Mesendoderm (in vitro differentiated cells): Measurements from ENCODE around the gene PRND.
"Not testable (repeated sequence)": the region's sequence is repeated elsewhere in the genome, so short reads cannot be mapped to it uniquely, and the experiment has no call there.

Experiments
- DNase-seq: peaks from one replicate; pipeline ENCODE4 v3.0.0; 2013
- H2AK5ac ChIP-seq: 2 replicates; pipeline ENCODE4 v1.6.1; 2013; ENCODE audit warnings: low read length, inconsistent platforms
- H2BK120ac ChIP-seq: 2 replicates; pipeline ENCODE4 v1.6.1; 2013; ENCODE audit warnings: low read depth, mild to moderate bottlenecking, low read length, moderate library complexity, mixed read lengths
- H2BK15ac ChIP-seq: replicated peaks from 2 replicates; pipeline ENCODE4 v1.6.1; 2013; ENCODE audit warnings: low read depth, mild to moderate bottlenecking, moderate library complexity
- H2BK5ac ChIP-seq: 2 replicates; pipeline ENCODE4 v1.6.1; 2013; ENCODE audit warnings: low read length, inconsistent platforms
- H3K18ac ChIP-seq: 2 replicates; pipeline ENCODE4 v1.6.1; 2013; ENCODE audit warnings: mild to moderate bottlenecking, low read length, mixed read lengths
- H3K23ac ChIP-seq: one replicate; pipeline ENCODE4 v1.6.1; 2013; ENCODE audit warnings: low read length
- H3K27ac ChIP-seq: 2 replicates; pipeline ENCODE4 v1.5.1; 2013; ENCODE audit warnings: low read depth, mild to moderate bottlenecking, inconsistent platforms, low read length, moderate library complexity
- H3K27me3 ChIP-seq: 2 replicates; pipeline ENCODE4 v1.6.1; 2013; ENCODE audit warnings: low read length, control low read depth, mild to moderate bottlenecking, inconsistent platforms; ENCODE audit not compliant: insufficient read depth, poor library complexity
- H3K36me3 ChIP-seq: 2 replicates; pipeline ENCODE4 v1.6.1; 2013; ENCODE audit warnings: low read length, inconsistent platforms; ENCODE audit not compliant: control insufficient read depth, insufficient read depth
- H3K4ac ChIP-seq: one replicate; pipeline ENCODE4 v1.6.1; 2013; ENCODE audit warnings: low read depth, mild to moderate bottlenecking, low read length, moderate library complexity
- H3K4me1 ChIP-seq: 2 replicates; pipeline ENCODE4 v1.6.1; 2013; ENCODE audit warnings: low read depth, low read length, inconsistent platforms; ENCODE audit not compliant: control insufficient read depth
- H3K4me2 ChIP-seq: 2 replicates; pipeline ENCODE4 v1.6.1; 2013; ENCODE audit warnings: low read length
- H3K4me3 ChIP-seq: 2 replicates; pipeline ENCODE4 v1.5.1; 2013; ENCODE audit warnings: mild to moderate bottlenecking, low read length
- H3K56ac ChIP-seq: one replicate; pipeline ENCODE4 v1.6.1; 2013; ENCODE audit warnings: low read length
- H3K79me1 ChIP-seq: 2 replicates; pipeline ENCODE4 v1.6.1; 2013; ENCODE audit warnings: low read length, inconsistent platforms
- H3K79me2 ChIP-seq: 2 replicates; pipeline ENCODE4 v1.6.1; 2013; ENCODE audit warnings: mild to moderate bottlenecking, low read length; ENCODE audit not compliant: control insufficient read depth, insufficient read depth
- H3K9ac ChIP-seq: 2 replicates; pipeline ENCODE4 v1.6.1; 2013; ENCODE audit warnings: low read length, inconsistent platforms
- H4K5ac ChIP-seq: one replicate; pipeline ENCODE4 v1.6.1; 2013; ENCODE audit warnings: low read length
- H4K8ac ChIP-seq: one replicate; pipeline ENCODE4 v1.6.1; 2013; ENCODE audit warnings: low read depth, mild to moderate bottlenecking, control low read depth, low read length, moderate library complexity
- WGBS: extraction: QIAGEN DNeasy Blood & Tissue Kit; methylation state at CpG from one replicate; pipeline ENCODE4 v1.1.7; 2013; ENCODE audit warnings: low lambda C conversion rate, missing lambda C conversion rate; ENCODE audit not compliant: insufficient coverage; ENCODE audit errors: extremely low coverage; 5-methylcytosine and 5-hydroxymethylcytosine counted together

Gene PRND

GRCh38 chr20:4699957-4700356 lies 21.8 kb upstream of the PRND start:
- Histone ChIP-seq H4K8ac (no peak overlapping the region), H2BK120ac (no peak overlapping the region), H3K56ac (no peak overlapping the region), H3K79me2 (peaks cover 11% of the 10 kb centered on the region), H2AK5ac (no peak overlapping the region), H3K36me3 (peaks cover 1% of the 10 kb centered on the region), H3K27ac (no peak overlapping the region), H3K27me3 (no peaks in the 10 kb centered on the region), H2BK15ac (no peak overlapping the region), H4K5ac (no peak overlapping the region), H3K4ac (no peak overlapping the region), H2BK5ac (no peak overlapping the region), H3K18ac (no peak overlapping the region), H3K79me1 (peaks cover 13% of the 10 kb centered on the region), H3K4me1 (peaks cover 5% of the 10 kb centered on the region), H3K4me2 (no peak overlapping the region), H3K9ac (no peak overlapping the region), H3K23ac (no peak overlapping the region), H3K4me3 (no peak overlapping the region)
- no peak for DNase-seq
- WGBS: no CpG with 5 or more reads among the region's 3 CpGs

DNA sequence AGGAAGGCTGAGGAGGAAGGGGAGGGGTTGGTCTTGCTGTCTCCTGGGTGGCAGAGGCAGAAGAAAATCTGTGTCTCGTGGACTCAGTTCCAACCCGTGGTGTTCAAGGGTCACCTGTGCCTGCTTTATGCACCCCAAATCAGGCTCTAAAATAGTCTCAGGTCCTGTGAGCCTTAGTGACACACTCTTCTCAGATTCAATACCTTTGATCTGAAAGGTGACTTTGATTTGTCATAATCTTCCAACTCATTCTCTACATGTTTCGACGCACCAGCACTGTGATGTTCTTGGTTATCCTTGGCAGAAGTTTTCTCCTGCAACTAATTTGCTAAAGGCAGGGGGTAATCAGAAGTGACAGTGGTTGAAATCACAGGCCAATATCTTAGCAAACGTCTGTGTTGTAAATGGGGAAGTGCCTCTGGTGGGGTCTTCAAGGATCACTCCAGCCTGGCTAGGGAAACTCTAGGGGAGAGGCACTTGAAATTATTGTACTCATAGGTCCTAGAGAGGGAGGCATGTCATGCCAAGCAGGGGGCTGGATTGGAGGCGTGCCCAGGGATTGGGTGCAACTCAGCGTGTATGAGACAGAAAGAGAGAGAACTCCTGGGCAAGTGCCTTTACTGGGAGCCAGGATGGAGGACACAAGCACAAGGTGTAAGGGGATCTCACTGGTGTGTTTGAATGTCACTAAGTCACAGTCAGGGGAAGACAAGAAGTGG lies 19.0 kb upstream of the PRND start:
- peaks cover 3% of the 10 kb centered on the region for H3K79me1 ChIP-seq
- no peak overlapping the region for H3K4me3 ChIP-seq
- H3K4me2 ChIP-seq: no peak overlapping the region
- peaks cover 5% of the 10 kb centered on the region for H3K4me1 ChIP-seq
- no peak overlapping the region for H4K8ac ChIP-seq
- peak overlapping the region; percentile 36 for H3K56ac ChIP-seq
- no peaks in the 10 kb centered on the region for H3K27me3 ChIP-seq
- H3K4ac ChIP-seq: no peak overlapping the region
- no peak overlapping the region for H4K5ac ChIP-seq
- H3K79me2 ChIP-seq: peaks cover 2% of the 10 kb centered on the region
- H2BK5ac ChIP-seq: no peak overlapping the region
- H3K27ac ChIP-seq: no peak overlapping the region
- H2BK15ac ChIP-seq: no peak overlapping the region
- H2BK120ac ChIP-seq: no peak overlapping the region
- H2AK5ac ChIP-seq: no peak overlapping the region
- peaks cover 1% of the 10 kb centered on the region for H3K36me3 ChIP-seq
- WGBS: no CpG with 5 or more reads among the region's 7 CpGs
- no peak overlapping the region for H3K18ac ChIP-seq
- no peak overlapping the region for H3K9ac ChIP-seq
- no peak overlapping the region for H3K23ac ChIP-seq
- DNase-seq: no peak

DNA sequence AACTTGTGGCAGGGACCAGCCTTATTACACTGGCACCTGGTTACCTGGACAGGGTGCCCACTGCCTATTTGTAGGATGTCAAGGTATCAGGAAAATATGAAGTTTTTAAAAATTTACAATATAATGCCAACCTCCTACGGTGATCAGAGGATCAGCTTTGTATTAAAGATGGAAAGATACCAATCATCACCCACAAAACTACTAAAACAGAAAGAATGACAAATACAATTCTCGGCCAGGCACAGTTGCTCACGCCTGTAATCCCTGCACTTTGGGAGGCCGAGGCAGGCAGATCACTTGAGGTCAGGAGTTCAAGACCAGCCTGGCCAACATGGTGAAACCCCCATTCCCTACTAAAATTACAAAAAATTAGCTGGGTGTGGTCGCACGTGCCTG lies 18.4 kb upstream of the PRND start:
- H3K4ac ChIP-seq: no peak overlapping the region
- peaks cover 1% of the 10 kb centered on the region for H3K36me3 ChIP-seq
- no peak for DNase-seq
- no peak overlapping the region for H4K8ac ChIP-seq
- H2BK5ac ChIP-seq: no peak overlapping the region
- H3K4me2 ChIP-seq: no peak overlapping the region
- H3K4me1 ChIP-seq: peaks cover 5% of the 10 kb centered on the region
- no peak overlapping the region for H2AK5ac ChIP-seq
- H3K4me3 ChIP-seq: no peak overlapping the region
- H3K23ac ChIP-seq: no peak overlapping the region
- no peak overlapping the region for H4K5ac ChIP-seq
- no peaks in the 10 kb centered on the region for H3K79me2 ChIP-seq
- H2BK120ac ChIP-seq: no peak overlapping the region
- H2BK15ac ChIP-seq: no peak overlapping the region
- H3K56ac ChIP-seq: peak overlapping the region; percentile 36
- H3K18ac ChIP-seq: no peak overlapping the region
- H3K27ac ChIP-seq: no peak overlapping the region
- H3K9ac ChIP-seq: no peak overlapping the region
- H3K27me3 ChIP-seq: no peaks in the 10 kb centered on the region
- H3K79me1 ChIP-seq: no peaks in the 10 kb centered on the region
- no CpG with 5 or more reads among the region's 6 CpGs for WGBS

- not testable (repeated sequence) for H3K27ac ChIP-seq, H2BK120ac ChIP-seq, DNase-seq, H4K5ac ChIP-seq, H2BK5ac ChIP-seq, H3K4me2 ChIP-seq, H3K27me3 ChIP-seq, H3K4me3 ChIP-seq, H3K18ac ChIP-seq, H3K79me2 ChIP-seq, H4K8ac ChIP-seq, H3K4ac ChIP-seq, H3K23ac ChIP-seq, H3K36me3 ChIP-seq, H3K56ac ChIP-seq, H3K4me1 ChIP-seq, H3K9ac ChIP-seq, H2AK5ac ChIP-seq, H3K79me1 ChIP-seq, H2BK15ac ChIP-seq
- no CpG with 5 or more reads among the region's 12 CpGs for WGBS
Measured at GRCh38 chr20:4706941-4707340, 14.8 kb upstream of the PRND start.

- H3K79me1 ChIP-seq: no peaks in the 10 kb centered on the region
Measured at GRCh38 chr20:4708036-4708435, 13.7 kb upstream of the PRND start.

DNA sequence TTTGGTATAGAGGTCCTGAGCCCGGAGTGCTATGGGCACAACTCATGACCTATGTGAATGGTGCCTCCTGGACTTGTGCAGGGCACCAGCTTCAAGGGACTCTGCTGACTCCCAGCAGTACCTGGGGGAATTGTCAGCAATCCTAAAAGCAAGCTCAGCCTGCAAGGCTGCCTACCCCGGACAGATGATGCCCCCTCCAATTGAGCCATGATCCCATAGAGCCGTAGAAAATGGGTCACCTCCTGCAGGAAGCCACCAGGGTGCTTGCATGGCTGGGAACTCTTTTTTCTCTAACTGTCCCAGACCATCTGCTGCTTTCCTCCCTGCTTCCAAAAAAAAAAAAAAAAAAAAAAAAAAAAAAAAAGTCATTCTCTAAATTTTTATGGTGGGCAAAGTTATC lies 12.9 kb upstream of the PRND start:
- no peaks in the 10 kb centered on the region for H3K79me1 ChIP-seq
- no peak overlapping the region for H3K9ac ChIP-seq
- H2BK5ac ChIP-seq: no peak overlapping the region
- H3K18ac ChIP-seq: no peak overlapping the region
- H2BK120ac ChIP-seq: no peak overlapping the region
- H4K5ac ChIP-seq: no peak overlapping the region
- WGBS: no CpG with 5 or more reads among the region's 3 CpGs
- no peak overlapping the region for H3K23ac ChIP-seq
- H3K4me2 ChIP-seq: no peak overlapping the region
- no peak for DNase-seq
- no peak overlapping the region for H3K4ac ChIP-seq
- no peak overlapping the region for H3K27ac ChIP-seq
- no peak overlapping the region for H3K4me3 ChIP-seq
- H2BK15ac ChIP-seq: no peak overlapping the region
- H4K8ac ChIP-seq: no peak overlapping the region
- no peaks in the 10 kb centered on the region for H3K36me3 ChIP-seq
- no peak overlapping the region for H2AK5ac ChIP-seq
- peaks cover 5% of the 10 kb centered on the region for H3K4me1 ChIP-seq
- no peak overlapping the region for H3K56ac ChIP-seq
- no peaks in the 10 kb centered on the region for H3K79me2 ChIP-seq
- H3K27me3 ChIP-seq: no peaks in the 10 kb centered on the region

More at GRCh38 chr20:4708036-4708435, 13.7 kb upstream of the PRND start:
- H3K79me2 ChIP-seq: no peaks in the 10 kb centered on the region
- H4K8ac ChIP-seq: no peak overlapping the region
- no peak overlapping the region for H3K4me3 ChIP-seq
- H3K4me1 ChIP-seq: peaks cover 5% of the 10 kb centered on the region
- no peak overlapping the region for H3K4ac ChIP-seq
- no peak overlapping the region for H3K27ac ChIP-seq
- H2BK120ac ChIP-seq: no peak overlapping the region
- H2BK5ac ChIP-seq: no peak overlapping the region
- H3K36me3 ChIP-seq: no peaks in the 10 kb centered on the region
- H3K56ac ChIP-seq: no peak overlapping the region
- WGBS: no CpG with 5 or more reads among the region's 3 CpGs
- no peak overlapping the region for H3K4me2 ChIP-seq
- no peaks in the 10 kb centered on the region for H3K27me3 ChIP-seq
- H3K9ac ChIP-seq: no peak overlapping the region
- no peak overlapping the region for H2BK15ac ChIP-seq
- no peak for DNase-seq
- no peak overlapping the region for H3K18ac ChIP-seq
- no peak overlapping the region for H4K5ac ChIP-seq
- no peak overlapping the region for H2AK5ac ChIP-seq
- no peak overlapping the region for H3K23ac ChIP-seq
